WTC11 (cell line): ENCODE results near the gene NDUFV3.

Source experiments
- CTCF ChIP-seq: fragments of 200-600 bp; IDR thresholded peaks from 2 replicates; pipeline ENCODE4 v1.8.0; 2022; ENCODE audit warnings: antibody characterized with exemption
- SP1 ChIP-seq: sonication (generic); formaldehyde crosslinking; conservative IDR thresholded peaks from 2 replicates; pipeline ENCODE4 v1.8.1; 2022; ENCODE audit warnings: missing genetic modification reagents
- ZNF263 ChIP-seq: sonication (generic); formaldehyde crosslinking; IDR thresholded peaks from 2 replicates; pipeline ENCODE4 v1.8.1; 2022; ENCODE audit warnings: low read depth, mild to moderate bottlenecking, moderate library complexity, missing genetic modification reagents
- ZNF317 ChIP-seq: sonication (generic); formaldehyde crosslinking; IDR thresholded peaks from 2 replicates; pipeline ENCODE4 v1.8.1; 2023; ENCODE audit warnings: low read depth, mild to moderate bottlenecking, moderate library complexity, missing genetic modification reagents, borderline replicate concordance

GRCh38 chr21:42855171-42855936 lies 37.8 kb upstream of the NDUFV3 start:
- TF ChIP-seq CTCF = no peak
- TF ChIP-seq ZNF317 (CRISPR knock-in tag) = no peak
- TF ChIP-seq SP1 = no peak
- TF ChIP-seq ZNF263 (CRISPR knock-in tag) = no peak
